HG02678 (cell line): ENCODE results near the gene RPS5.
"Not testable (repeated sequence)": the region's sequence is repeated elsewhere in the genome, so short reads cannot be mapped to it uniquely, and the experiment has no call there.

ENCODE experiments used
- ATAC-seq: cut with Tn5 transposase; IDR thresholded peaks from one replicate; pipeline ENCODE4 v1.9.1; 2021; ENCODE audit warnings: mild to moderate bottlenecking, moderate library complexity; ENCODE audit not compliant: unreplicated experiment

RPS5 gene

GRCh38 chr19:58356766-58357480, 30.1 kb upstream of the RPS5 start:
- no peak for ATAC-seq

DNA sequence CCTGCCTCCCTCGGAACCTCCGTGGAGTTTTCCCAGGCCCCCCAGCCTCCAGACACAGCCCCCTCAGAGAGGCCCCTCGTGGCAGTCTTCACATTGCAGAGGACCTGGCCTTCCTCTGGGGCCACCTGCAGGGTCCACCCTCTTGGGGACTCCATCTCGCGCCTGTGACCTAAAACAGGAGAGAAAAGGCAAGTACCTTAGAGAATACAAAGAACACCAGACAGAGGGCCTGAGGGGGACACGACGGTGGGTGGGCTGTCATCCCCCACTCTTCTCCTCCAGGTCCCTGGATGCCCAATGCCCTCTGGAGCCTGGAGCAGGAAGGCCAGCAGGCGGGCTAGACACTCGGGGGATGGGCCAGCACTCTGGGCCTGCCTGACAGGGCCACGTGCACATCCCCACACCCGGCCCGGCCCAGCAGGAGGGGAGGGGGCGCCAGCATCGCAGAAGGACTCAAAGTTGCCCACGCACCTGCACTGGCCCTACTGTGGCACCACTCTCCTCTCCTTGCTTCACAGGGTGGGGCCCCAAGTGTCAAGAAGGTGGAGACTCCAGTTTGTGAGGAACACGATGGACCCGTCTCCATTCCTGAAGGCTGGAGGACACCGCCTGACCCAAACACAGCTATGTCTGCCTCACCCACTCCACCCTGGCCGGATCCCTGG, 29.5 kb upstream of the RPS5 start:
- no peak for ATAC-seq

DNA sequence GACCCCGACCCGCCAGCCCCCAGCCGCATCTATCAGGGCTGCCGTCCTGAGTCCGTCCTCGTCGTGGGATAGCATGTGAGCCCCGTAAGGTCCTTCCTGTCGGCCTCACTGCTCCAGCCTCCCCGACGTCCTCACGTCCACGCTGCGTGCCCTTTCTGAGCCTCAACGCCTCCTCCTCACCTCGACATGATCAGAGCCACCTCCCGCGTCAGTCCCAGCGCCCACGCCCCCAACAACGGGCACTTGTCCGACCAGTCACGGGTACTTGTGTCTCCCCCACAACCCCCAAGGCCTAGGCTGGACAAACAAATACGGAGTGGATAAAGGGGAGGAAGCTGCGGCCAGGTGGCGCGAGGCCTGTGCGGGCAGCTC, 25.2 kb upstream of the RPS5 start:
- ATAC-seq, result no peak

GRCh38 chr19:58362272-58362994, 24.6 kb upstream of the RPS5 start, which contains the start of gene ZNF497:
Gene ZNF497, minus strand, starts transcription at chr19:58362751. Its CDS starts 5,116 bp downstream, at chr19:58357635.
- ATAC-seq, result peak; percentile 87

- no peak for ATAC-seq
These were observed 22.9 kb upstream of the RPS5 start for GRCh38 chr19:58364146-58364545.

- no peak for ATAC-seq
These were observed 20.3 kb upstream of the RPS5 start for GRCh38 chr19:58366585-58367430.

GRCh38 chr19:58367698-58368454, 19.2 kb upstream of the RPS5 start:
- ATAC-seq, result no peak

GRCh38 chr19:58368561-58369360, 18.3 kb upstream of the RPS5 start:
- no peak for ATAC-seq

- ATAC-seq, result no peak
These were observed 14.5 kb upstream of the RPS5 start for GRCh38 chr19:58372311-58373133.

DNA sequence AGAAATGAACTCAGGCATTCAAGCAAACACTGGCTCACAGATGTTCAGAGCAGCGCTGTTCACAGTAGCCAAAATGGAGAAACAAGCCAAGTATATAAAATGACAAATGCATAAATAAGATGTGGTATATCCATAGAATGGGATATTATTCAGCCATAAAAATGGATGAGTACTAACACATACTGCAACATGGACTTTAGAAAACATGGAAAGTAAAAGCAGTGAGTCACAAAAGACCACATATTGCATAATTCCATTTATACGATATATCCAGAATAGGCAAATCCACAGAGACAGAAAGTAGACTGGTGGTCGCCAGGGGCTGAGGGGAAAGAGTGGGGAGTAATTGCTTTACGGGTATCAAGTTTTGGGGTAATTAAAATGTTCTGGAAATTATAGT, 12.9 kb upstream of the RPS5 start:
- ATAC-seq, result no peak

- ATAC-seq, result not testable (repeated sequence)
These were observed 10.3 kb upstream of the RPS5 start for GRCh38 chr19:58376724-58377123.

DNA sequence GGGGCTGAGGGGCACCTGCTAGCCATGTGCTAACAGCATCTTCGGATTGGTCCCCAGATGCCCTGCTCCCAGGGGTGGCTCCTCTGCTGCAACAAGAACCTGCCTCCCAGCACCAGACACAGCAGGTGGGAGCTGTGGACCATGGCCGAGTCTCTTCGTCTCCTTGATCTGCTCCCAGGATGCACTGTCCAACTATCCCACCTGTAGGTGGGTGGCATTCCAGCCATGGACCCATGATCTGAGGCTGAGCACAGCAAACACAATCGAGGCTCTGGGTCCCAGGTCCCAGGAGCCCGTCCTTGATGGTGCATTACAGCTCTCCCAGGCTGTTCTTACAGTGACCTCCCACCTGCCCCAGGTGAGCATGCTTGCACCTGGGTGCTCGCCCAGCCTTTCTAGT, 7.8 kb upstream of the RPS5 start:
- no peak for ATAC-seq

DNA sequence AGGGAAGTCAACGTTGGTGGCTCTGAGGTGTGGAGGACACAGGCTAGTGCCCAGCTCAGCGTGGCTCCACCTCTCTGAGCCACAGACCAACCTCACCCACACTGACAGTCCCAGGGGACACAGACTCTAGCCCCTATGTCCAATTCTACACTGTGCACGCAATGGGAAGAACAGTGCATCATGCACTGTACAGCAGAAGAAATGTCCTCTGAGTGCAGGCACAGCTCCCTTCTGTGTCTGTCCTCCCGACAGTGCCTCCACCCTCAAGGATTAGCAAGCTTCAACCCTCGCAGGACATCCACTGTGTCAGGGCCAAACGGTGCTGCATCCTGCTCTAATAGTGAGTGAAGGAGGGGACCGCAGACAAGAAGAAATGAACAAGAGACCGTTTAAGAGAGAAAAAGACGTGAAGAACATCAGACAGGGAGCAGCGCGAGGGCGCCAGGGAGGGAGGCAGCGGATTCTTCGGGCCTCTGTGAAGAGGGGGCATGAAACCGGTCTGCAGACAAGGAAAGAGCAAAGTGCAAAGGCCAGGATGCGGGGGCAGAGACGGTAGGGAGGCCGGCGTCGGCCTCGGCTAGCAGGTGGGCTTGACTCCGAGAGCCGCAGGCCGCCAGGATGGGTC, 6.9 kb upstream of the RPS5 start:
- no peak for ATAC-seq

DNA sequence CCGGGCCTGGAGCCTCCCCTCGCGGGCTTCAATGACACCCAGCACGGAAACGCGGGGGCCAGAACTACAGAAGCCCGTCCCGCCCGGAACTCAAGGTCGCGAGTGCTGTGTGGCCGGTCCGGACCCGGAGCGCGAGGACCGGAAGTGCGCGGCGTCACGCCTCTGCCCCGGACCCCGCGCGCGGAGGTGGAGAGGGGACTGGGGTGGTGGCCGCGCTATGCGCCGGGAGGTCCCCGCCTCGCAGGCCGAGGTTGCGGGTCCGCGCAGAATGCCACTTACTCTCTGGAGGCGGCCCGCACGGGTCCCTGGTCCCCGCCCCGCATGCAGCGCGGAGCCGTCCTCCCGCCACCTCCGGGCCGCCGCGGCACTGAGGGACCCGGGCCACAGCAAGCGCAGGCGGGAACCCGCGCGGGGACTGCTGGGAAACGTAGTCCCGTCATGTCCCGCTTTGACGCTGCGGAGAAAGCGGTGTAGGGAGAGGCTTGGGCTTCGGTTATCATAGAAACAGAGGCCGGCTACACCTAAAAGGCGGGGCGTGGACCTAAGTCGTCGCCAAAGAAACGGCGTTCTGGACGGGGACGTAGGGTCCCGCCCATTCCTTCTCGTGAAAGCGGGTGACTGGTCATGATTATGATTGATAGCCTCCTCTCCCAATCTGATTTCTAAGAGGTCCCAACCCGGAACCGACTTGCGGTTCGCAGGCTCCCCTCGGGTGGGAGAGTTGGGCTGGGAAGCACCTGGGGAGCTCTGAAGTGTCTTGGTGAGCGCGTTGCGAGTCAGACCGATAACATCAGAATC, 6.2 kb upstream of the RPS5 start, which contains the start of gene ZNF837:
Gene ZNF837 (minus strand): TSS at position 369 of the 798 bp plus-strand sequence. CDS start 11,698 bp downstream, outside the sequence.
- ATAC-seq, result peak; percentile 86

- no peak for ATAC-seq
These were observed 5.4 kb upstream of the RPS5 start for GRCh38 chr19:58381460-58382212.

GRCh38 chr19:58382997-58383603, 4.0 kb upstream of the RPS5 start:
- ATAC-seq, result no peak
